Measurements from ENCODE around the gene ALAD.
"Not testable (repeated sequence)": the region's sequence is repeated elsewhere in the genome, so short reads cannot be mapped to it uniquely, and the experiment has no call there.

Gene ALAD

GRCh38 chr9:113401027-113401792 is at the start of gene ALAD:
TSS of gene ALAD (minus strand) at chr9:113401284. CDS start at chr9:113393559, 7,725 bp downstream.
- peak; percentile 98 for DNase-seq

- no peak for DNase-seq
Observed at GRCh38 chr9:113449376-113449775, 48.3 kb upstream of the ALAD start.

- no peak for DNase-seq
Observed at GRCh38 chr9:113446323-113446740, 45.2 kb upstream of the ALAD start.

- DNase-seq, result no peak
Observed at GRCh38 chr9:113444736-113445135, 43.7 kb upstream of the ALAD start.

GRCh38 chr9:113437716-113438115 is 36.6 kb upstream of the ALAD start:
- DNase-seq, result not testable (repeated sequence)

GRCh38 chr9:113436728-113437515 is 35.8 kb upstream of the ALAD start:
- no peak for DNase-seq

GRCh38 chr9:113431191-113431590 is 30.1 kb upstream of the ALAD start:
- DNase-seq, result no peak

- DNase-seq, result no peak
Observed at GRCh38 chr9:113428062-113428615, 27.1 kb upstream of the ALAD start.

- DNase-seq, result no peak
Observed at GRCh38 chr9:113427629-113428028, 26.5 kb upstream of the ALAD start.

- no peak for DNase-seq
Observed at GRCh38 chr9:113426701-113427100, 25.6 kb upstream of the ALAD start.

GRCh38 chr9:113425072-113425471 is 24.0 kb upstream of the ALAD start:
- no peak for DNase-seq

GRCh38 chr9:113421726-113422125 is 20.6 kb upstream of the ALAD start:
- DNase-seq, result no peak

GRCh38 chr9:113417370-113417769 is 16.3 kb upstream of the ALAD start:
- no peak for DNase-seq

GRCh38 chr9:113416149-113416721 is 15.2 kb upstream of the ALAD start:
- DNase-seq, result no peak

- DNase-seq, result peak; percentile 93
Observed at GRCh38 chr9:113410207-113410864, 9.3 kb upstream of the ALAD start, which contains the start of the genes C9orf43 and POLE3. TSS of gene C9orf43 (plus strand) at chr9:113410747. CDS start at chr9:113413494, 2,747 bp downstream. TSS of gene POLE3 (minus strand) at chr9:113410675. CDS start at chr9:113410293, 382 bp downstream.

GRCh38 chr9:113409883-113410206 is 8.8 kb upstream of the ALAD start:
- no peak for DNase-seq

GRCh38 chr9:113409481-113409880 is 8.4 kb upstream of the ALAD start:
- no peak for DNase-seq

- DNase-seq, result not testable (repeated sequence)
Observed at GRCh38 chr9:113406873-113407511, 5.9 kb upstream of the ALAD start.

- not testable (repeated sequence) for DNase-seq
Observed at GRCh38 chr9:113406353-113406752, 5.3 kb upstream of the ALAD start.

GRCh38 chr9:113403646-113404045 is 2.6 kb upstream of the ALAD start:
- no peak for DNase-seq

GRCh38 chr9:113399646-113400200 is 1.4 kb downstream of the ALAD start:
- DNase-seq, result no peak

- DNase-seq, result no peak
Observed at GRCh38 chr9:113398796-113399195, 2.3 kb downstream of the ALAD start.
